Stimulated activated CD4-positive, alpha-beta T cell treated with anti-CD3 and anti-CD28 coated beads, Interleukin-1b, Interleukin-23, amount 100 ng/mL, for 48 hours (primary cell): ENCODE results near the gene ATXN7L1.

Experiments
- DNase-seq: peaks from one replicate; pipeline ENCODE4 v3.0.0-alpha.2; 2020

The ATXN7L1 gene

GRCh38 chr7:105693576-105693975 is 182.8 kb downstream of the ATXN7L1 start:
- no peak for DNase-seq

- peak; percentile 36 for DNase-seq
Observed at GRCh38 chr7:105691680-105692564, 184.5 kb downstream of the ATXN7L1 start.

- peak; percentile 53 for DNase-seq
Observed at GRCh38 chr7:105691082-105691679, 185.2 kb downstream of the ATXN7L1 start.

GRCh38 chr7:105690325-105690945 is 186.0 kb downstream of the ATXN7L1 start:
- DNase-seq = no peak

DNA sequence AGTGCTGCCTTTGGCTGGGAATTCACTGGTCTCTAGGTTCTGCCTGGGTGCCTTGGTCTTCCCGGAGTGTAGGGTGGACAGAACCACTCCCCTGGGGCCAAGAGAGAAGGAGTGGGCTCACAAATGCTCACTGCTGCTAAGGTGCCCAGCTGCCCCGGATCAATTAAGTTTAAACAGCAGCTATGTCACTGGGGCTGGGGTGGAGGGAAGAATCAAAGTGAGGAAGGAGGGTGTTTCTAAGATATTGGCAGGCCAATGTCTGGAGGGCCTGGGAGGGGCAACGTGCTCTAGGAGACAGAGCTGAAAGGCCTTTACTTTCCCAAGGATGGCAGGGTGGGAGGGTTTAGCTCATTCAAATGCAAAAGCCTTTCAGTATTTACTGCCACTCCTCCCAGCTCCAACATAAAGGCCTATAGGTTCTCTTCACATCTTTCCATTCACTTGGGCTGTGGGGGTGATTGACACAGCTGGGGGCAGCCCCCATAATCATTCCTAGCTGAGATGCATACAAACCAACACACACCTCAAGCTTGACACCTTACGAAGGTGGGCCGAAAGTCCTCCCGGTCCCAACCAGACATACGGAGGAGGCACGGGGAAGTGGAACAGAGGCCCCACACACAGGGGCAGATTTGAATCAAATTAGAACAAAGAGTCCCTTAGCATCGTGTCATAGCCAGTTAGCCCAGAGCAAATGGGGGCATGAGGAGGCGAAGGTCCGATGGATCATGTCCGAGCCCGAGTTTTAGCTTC is 187.2 kb downstream of the ATXN7L1 start:
- DNase-seq = no peak

GRCh38 chr7:105688617-105689016 is 187.8 kb downstream of the ATXN7L1 start:
- DNase-seq = no peak

DNA sequence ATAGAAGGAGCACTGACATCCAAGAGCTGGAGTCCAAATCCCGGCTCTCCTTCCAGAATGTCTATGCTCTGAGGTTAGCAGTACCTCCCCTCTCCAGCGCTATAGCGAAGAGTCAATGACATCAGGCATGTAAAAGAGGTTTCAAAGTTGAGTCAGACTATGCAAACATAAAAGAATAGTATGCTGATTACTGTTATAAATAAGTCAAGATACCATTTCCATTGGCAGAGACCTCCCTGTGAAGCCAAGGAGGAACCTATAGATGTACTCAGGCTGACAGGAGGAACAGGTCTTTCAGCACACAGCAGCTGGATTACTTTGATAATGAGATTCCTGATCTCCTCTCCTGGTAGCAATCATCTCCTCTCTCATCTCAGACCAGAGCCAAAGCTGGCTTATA is 191.2 kb downstream of the ATXN7L1 start:
- no peak for DNase-seq

DNA sequence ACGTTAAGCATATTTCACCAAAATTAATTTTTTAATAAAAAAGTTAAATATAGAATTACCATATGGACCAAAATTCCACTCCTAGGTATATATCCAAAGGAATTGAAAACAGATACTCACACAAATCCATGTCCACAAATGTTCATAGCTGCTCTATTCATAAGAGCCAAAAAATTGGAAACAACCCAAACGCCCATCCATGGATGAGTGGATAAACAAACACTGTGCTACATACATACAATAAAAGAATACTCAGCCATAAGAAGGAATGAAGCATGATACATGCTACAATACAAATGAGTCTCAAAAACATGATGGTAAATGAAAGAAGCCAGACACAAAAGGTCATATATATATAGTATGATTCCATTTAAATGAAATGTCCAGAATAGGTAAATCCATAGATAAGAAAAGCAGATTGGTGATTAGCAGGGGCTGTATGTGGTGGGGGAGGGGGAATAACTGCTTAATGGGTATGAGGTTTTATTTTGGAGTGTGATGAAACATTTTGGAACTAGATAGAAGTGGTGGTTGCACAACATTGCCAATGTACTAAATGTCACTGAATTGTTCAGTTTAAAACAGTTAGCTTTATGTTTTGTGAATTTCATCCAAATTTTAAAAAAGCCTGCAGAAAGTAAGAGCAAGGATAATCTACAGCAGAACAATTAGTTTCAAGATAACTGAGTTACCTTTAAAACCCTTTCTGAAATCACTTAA is 193.9 kb downstream of the ATXN7L1 start:
- DNase-seq = no peak

DNA sequence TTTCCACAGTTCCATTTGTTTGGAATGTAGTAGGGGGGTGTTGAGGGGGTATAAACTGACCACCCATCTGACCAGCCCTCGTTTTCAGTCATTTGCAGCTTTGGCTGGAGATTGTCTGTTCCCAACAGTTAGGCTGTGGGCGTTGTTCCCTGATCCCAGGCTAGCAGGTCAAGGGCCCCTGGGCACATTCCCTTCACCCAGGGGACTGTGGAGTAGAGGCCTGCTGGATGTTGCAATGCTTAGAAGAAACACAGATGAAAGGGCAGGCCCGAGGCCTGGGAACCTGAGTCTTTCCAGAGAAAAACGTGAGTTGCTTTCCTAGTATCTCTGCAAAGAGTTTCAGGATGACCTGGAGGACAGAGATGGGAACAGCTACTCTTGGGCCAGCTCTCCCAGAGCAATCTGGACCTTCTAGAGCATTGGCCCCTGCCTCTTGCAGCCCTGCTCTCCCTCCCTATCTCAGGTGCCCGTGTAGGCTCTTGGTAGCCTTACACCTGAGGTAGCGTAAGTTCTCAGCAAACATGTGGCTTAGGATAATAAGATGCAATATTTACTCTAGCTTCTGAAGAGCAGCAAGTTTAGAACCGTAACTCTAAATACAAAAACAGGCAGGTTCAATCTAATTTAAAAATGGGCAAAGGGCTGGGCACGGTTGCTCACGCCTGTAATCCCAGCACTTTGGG is 195.8 kb downstream of the ATXN7L1 start:
- DNase-seq = no peak

- peak; percentile 17 for DNase-seq
Observed at GRCh38 chr7:105678811-105679495, 197.4 kb downstream of the ATXN7L1 start.

DNA sequence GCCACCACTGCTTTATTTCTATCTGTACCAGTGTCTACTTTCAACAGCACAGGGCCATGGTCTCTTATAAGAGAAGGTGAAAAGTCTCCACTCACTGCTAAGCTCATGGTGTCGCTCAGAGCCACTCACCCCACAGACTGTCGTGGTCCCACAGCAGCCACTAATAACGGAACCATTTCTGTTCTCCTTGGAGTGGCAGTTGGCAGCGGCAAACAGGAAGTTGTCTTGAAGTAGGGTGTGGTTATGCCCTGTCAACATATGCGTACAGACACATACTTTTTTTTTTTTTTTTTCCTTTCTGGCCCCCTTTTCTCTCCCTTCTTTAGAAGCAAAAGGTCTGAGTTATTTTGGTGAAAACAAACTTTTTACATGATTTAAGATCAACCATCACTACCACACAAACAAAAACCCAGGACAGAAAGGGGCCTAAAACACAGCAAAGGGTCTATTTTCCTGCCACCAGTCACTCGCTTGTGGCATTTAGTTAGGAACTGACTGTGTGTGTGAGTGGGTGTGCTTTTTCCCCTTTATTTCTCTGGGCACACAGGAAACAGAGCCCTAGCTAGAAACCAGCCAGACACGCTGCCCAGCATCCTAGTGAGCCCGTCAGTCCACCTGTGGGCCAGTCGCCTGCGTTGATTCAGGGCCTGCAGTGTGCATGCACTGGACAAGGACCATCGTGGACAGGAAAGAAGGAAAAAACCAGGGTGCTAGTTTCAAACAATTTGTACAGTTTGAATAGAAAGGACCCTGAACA is 198.4 kb downstream of the ATXN7L1 start:
- DNase-seq = peak; percentile 74

- DNase-seq = no peak
Observed at GRCh38 chr7:105677410-105677730, 199.0 kb downstream of the ATXN7L1 start.

DNA sequence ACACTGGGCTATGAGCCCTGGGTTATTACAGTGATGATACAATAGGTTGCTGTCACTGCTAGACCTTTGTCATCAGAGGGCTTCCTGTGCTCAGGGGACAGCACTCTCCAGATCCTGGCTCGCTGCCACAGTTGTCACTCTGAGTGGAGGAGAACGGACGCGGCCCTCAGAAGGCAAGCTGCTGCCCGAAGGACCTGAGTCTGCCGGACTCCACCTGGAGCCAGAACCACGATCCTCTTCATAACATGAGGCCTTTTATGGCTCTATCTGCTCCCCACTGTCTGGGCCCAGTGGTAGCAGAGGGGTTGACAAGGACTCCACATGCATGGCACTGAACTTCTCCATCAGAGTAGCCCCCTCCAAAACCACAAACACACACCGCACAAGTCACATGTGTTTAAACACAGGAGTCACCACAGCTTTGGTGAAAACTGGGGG is 200.4 kb downstream of the ATXN7L1 start:
- DNase-seq = peak; percentile 61

- DNase-seq = no peak
Observed at GRCh38 chr7:105674200-105674920, 202.0 kb downstream of the ATXN7L1 start.

- no peak for DNase-seq
Observed at GRCh38 chr7:105673367-105674084, 202.9 kb downstream of the ATXN7L1 start.

DNA sequence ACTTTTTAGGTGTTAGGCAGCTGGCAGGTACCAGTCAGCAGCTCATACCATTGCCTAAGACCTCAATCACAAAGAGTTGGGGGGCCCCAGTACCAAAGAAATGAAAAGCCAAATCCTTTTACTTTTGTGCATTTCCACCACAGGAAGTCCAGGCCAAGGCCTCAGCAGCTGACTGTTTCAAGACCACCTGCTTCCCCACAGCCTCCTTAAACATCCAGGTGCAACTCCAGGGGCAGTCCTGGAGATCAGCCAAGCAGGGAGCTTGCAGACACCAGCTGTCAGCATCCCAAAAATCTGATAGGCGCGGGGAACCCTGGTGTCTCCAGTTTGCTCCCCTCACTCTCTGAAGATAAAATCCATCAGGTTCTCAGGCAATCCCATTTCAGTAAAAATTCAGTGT is 203.6 kb downstream of the ATXN7L1 start:
- no peak for DNase-seq

DNA sequence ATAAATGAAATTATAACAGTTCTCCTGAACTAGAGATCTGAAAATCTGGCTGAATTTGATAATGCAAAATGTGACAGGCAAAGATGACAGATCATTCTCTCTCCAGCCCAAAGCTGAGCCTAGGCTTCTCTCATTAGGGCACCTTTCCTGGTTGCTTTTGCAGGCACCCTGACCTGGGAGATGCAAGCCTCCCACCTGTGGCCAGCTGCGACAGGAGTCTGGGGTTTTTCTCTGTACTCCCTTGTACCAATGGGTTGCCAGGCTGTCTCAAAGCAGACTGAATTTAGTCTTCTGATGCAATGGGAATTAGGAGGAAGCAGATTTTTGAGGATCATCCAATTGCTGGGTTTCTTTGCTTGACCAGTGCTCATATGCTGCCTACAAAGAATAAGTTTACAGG is 210.1 kb downstream of the ATXN7L1 start:
- no peak for DNase-seq

- no peak for DNase-seq
Observed at GRCh38 chr7:105665684-105666083, 210.7 kb downstream of the ATXN7L1 start.
